IMR-90 (cell line): ENCODE measurements around the gene ZFPM1. TPM values are rescaled to one million over a fixed set of nuclear protein-coding genes. Genes with fewer than 3 reads are reported as not detected.

Source experiments
- ATAC-seq: fragments of 200-7000 bp; cut with Tn5 transposase; 2 replicates; pipeline ENCODE4 v1.9.1; 2020; ENCODE audit warnings: low read depth, mild to moderate bottlenecking, moderate library complexity
- BruUV-seq: library from RNA; stranded (reverse); fragments of 400-500 nt; replicated peaks from 2 replicates; lab custom pipeline; 2021; lab: Mats Ljungman, UMichigan
- CTCF ChIA-PET: fragments of 300-600 bp; formaldehyde crosslinking; extraction: SDS; loops from one replicate; lab custom pipeline; 2021; ENCODE audit warnings: antibody characterized with exemption; lab: Yijun Ruan, JAX
- POLR2A ChIA-PET: fragments of 300-600 bp; sonication (Branson Sonifier 250); formaldehyde crosslinking; loops from one replicate; lab custom pipeline; 2022; ENCODE audit warnings: antibody characterized with exemption; ENCODE audit not compliant: unreplicated experiment; lab: Charles Lee
- DNase-seq: peaks from one replicate; pipeline ENCODE4 v3.0.0; 2013
- H2AFZ ChIP-seq: replicated peaks from 2 replicates; pipeline ENCODE3; 2013; ENCODE audit warnings: low read length, mild to moderate bottlenecking; ENCODE audit not compliant: poor library complexity
- H2AK5ac ChIP-seq: 2 replicates; pipeline ENCODE4 v1.6.1; 2013; ENCODE audit warnings: low read depth, low read length, inconsistent platforms
- H2AK9ac ChIP-seq: replicated peaks from 2 replicates; pipeline ENCODE3; 2013; ENCODE audit warnings: mild to moderate bottlenecking, low read depth, low read length, moderate library complexity; ENCODE audit not compliant: poor library complexity
- H2BK120ac ChIP-seq: 2 replicates; pipeline ENCODE4 v1.6.1; 2013; ENCODE audit warnings: low read depth, low read length, inconsistent platforms
- H2BK15ac ChIP-seq: 3 replicates; pipeline ENCODE4 v1.6.1; 2013; ENCODE audit warnings: low read depth, low read length, inconsistent platforms
- H2BK20ac ChIP-seq: 2 replicates; pipeline ENCODE4 v1.6.1; 2013; ENCODE audit warnings: low read depth, mild to moderate bottlenecking, inconsistent platforms, low read length, moderate library complexity
- H2BK5ac ChIP-seq: 2 replicates; pipeline ENCODE4 v1.6.1; 2013; ENCODE audit warnings: mild to moderate bottlenecking, low read depth, low read length, inconsistent platforms; ENCODE audit not compliant: poor library complexity, severe bottlenecking
- H3K14ac ChIP-seq: replicated peaks from 2 replicates; pipeline ENCODE4 v1.6.1; 2013; ENCODE audit warnings: low read depth, low read length, inconsistent platforms
- H3K18ac ChIP-seq: 2 replicates; pipeline ENCODE4 v1.6.1; 2013; ENCODE audit warnings: low read depth, low read length, control low read depth
- H3K23ac ChIP-seq: 2 replicates; pipeline ENCODE4 v1.6.1; 2013; ENCODE audit warnings: low read depth, low read length, inconsistent platforms
- H3K27ac ChIP-seq: 2 replicates; pipeline ENCODE4 v1.5.1; 2013; ENCODE audit warnings: mild to moderate bottlenecking, control low read depth, low read length; ENCODE audit not compliant: insufficient read depth
- H3K27me3 ChIP-seq: 2 replicates; pipeline ENCODE4 v1.6.1; 2013; ENCODE audit warnings: low read length; ENCODE audit not compliant: control insufficient read depth, insufficient read depth
- H3K36me3 ChIP-seq: 2 replicates; pipeline ENCODE4 v1.6.1; 2013; ENCODE audit warnings: low read length, mixed read lengths; ENCODE audit not compliant: control insufficient read depth, insufficient read depth
- H3K4ac ChIP-seq: 2 replicates; pipeline ENCODE4 v1.6.1; 2013; ENCODE audit warnings: low read depth, low read length, inconsistent platforms
- H3K4me1 ChIP-seq: 2 replicates; pipeline ENCODE4 v1.6.1; 2013; ENCODE audit warnings: low read length, mixed read lengths; ENCODE audit not compliant: control insufficient read depth, insufficient read depth
- H3K4me2 ChIP-seq: 2 replicates; pipeline ENCODE4 v1.6.1; 2013; ENCODE audit warnings: low read depth, mild to moderate bottlenecking, control low read depth, low read length, moderate library complexity
- H3K4me3 ChIP-seq: 2 replicates; pipeline ENCODE4 v1.5.1; 2013; ENCODE audit warnings: low read depth, mild to moderate bottlenecking, control low read depth, low read length, moderate library complexity; ENCODE audit not compliant: insufficient read depth
- H3K56ac ChIP-seq: 2 replicates; pipeline ENCODE4 v1.6.1; 2013; ENCODE audit warnings: low read length, inconsistent platforms; ENCODE audit not compliant: insufficient read depth; ENCODE audit errors: extremely low read depth
- H3K79me1 ChIP-seq, 2 experiments: 2 replicates each; pipeline ENCODE4 v1.6.1; 2013; ENCODE audit warnings: low read length in 2 of 2, inconsistent platforms in 1 of 2, low read depth in 1 of 2
- H3K9ac ChIP-seq: 2 replicates; pipeline ENCODE4 v1.6.1; 2013; ENCODE audit warnings: low read depth, low read length, control low read depth
- H3K9me1 ChIP-seq: 2 replicates; pipeline ENCODE4 v1.6.1; 2013; ENCODE audit warnings: low read length, inconsistent platforms; ENCODE audit not compliant: insufficient read depth
- H3K9me3 ChIP-seq: 2 replicates; pipeline ENCODE4 v1.6.1; 2013; ENCODE audit warnings: low read length; ENCODE audit not compliant: control insufficient read depth, insufficient read depth
- H4K20me1 ChIP-seq: 2 replicates; pipeline ENCODE4 v1.6.1; 2013; ENCODE audit warnings: low read length, inconsistent platforms; ENCODE audit not compliant: insufficient read depth
- H4K5ac ChIP-seq: 2 replicates; pipeline ENCODE4 v1.6.1; 2013; ENCODE audit warnings: mild to moderate bottlenecking, low read depth, low read length, control low read depth
- H4K8ac ChIP-seq, 2 experiments: 2 replicates each; pipeline ENCODE4 v1.6.1; 2013; ENCODE audit warnings: low read depth in 2 of 2, low read length in 2 of 2, control low read depth in 1 of 2, inconsistent platforms in 1 of 2
- H4K91ac ChIP-seq: 2 replicates; pipeline ENCODE4 v1.6.1; 2013; ENCODE audit warnings: low read depth, low read length, inconsistent platforms; ENCODE audit not compliant: insufficient read depth
- CEBPB ChIP-seq: IDR thresholded peaks from 2 replicates; pipeline ENCODE4 v1.6.1; 2012; ENCODE audit warnings: low read depth, low read length, improper control_type of control experiment
- CHD1 ChIP-seq: IDR thresholded peaks from 2 replicates; pipeline ENCODE4 v1.6.1; 2012; ENCODE audit warnings: low read depth, low read length, improper control_type of control experiment
- ELK1 ChIP-seq: fragments of 150-350 bp; IDR thresholded peaks from 2 replicates; pipeline ENCODE4 v1.6.1; 2016; ENCODE audit warnings: low read depth, mild to moderate bottlenecking, low read length, moderate library complexity, borderline replicate concordance
- FOS ChIP-seq: fragments of 150-350 bp; IDR thresholded peaks from 2 replicates; pipeline ENCODE4 v1.6.1; 2016; ENCODE audit warnings: low read depth, low read length
- MAZ ChIP-seq: IDR thresholded peaks from 2 replicates; pipeline ENCODE4 v1.6.1; 2012; ENCODE audit warnings: low read depth, mild to moderate bottlenecking, low read length, improper control_type of control experiment, moderate library complexity, borderline replicate concordance
- POLR2A ChIP-seq: IDR thresholded peaks from 2 replicates; pipeline ENCODE4 v1.6.1; 2012; ENCODE audit warnings: mild to moderate bottlenecking, low read depth, low read length
- RAD21 ChIP-seq: IDR thresholded peaks from 2 replicates; pipeline ENCODE4 v1.6.1; 2012; ENCODE audit warnings: low read length, improper control_type of control experiment
- RFX5 ChIP-seq: IDR thresholded peaks from 2 replicates; pipeline ENCODE4 v1.8.0; 2012; ENCODE audit warnings: low read depth, mild to moderate bottlenecking, low read length, moderate library complexity
- SMC3 ChIP-seq: fragments of 150-350 bp; IDR thresholded peaks from 2 replicates; pipeline ENCODE4 v1.6.1; 2016; ENCODE audit warnings: low read depth, mild to moderate bottlenecking, antibody characterized with exemption, low read length, moderate library complexity
- USF2 ChIP-seq: fragments of 150-350 bp; IDR thresholded peaks from 2 replicates; pipeline ENCODE4 v1.6.1; 2017; ENCODE audit warnings: mild to moderate bottlenecking, antibody characterized with exemption, low read length, low read depth
- WGBS, 2 experiments: methylation state at CpG; one replicate each; pipeline versions ENCODE4 v1.1.5 to v1.1.7; 2013; ENCODE audit warnings: missing lambda C conversion rate in 2 of 2; ENCODE audit not compliant: insufficient read length in 1 of 2; ENCODE audit errors: extremely low coverage in 2 of 2; 5-methylcytosine and 5-hydroxymethylcytosine counted together
- dilution Hi-C: fragments of 300-500 bp; cut with HindIII; formaldehyde crosslinking; loops from one replicate; pipeline ENCODE4 v1.14.3; 2018; ENCODE audit warnings: low sequenced_read_pairs; ENCODE audit not compliant: unreplicated experiment
- in situ Hi-C: fragments of 300-500 bp; cut with MboI; formaldehyde crosslinking; loops from 3 replicates; pipeline ENCODE4 v1.14.3; 2019; ENCODE audit warnings: low sequenced_read_pairs, inconsistent platforms, mixed read lengths
- intact Hi-C: fragments of 100-400 bp; cut with micrococcal nuclease; formaldehyde crosslinking; loops from 2 replicates; pipeline ENCODE4 v1.10.0; 2022
- polyA plus RNA-seq, 3 experiments: library from polyadenylated mRNA; depleted of rRNA; stranded (reverse); fragments of >200 nt; gene quantifications; 2 replicates each; pipeline ENCODE4 v1.2.3, GENCODE V29; 2012; ENCODE audit warnings: low replicate concordance in 1 of 3
- total RNA-seq: library from RNA; depleted of rRNA; stranded (reverse); fragments of >200 nt; gene quantifications from 2 replicates; pipeline ENCODE4 v1.2.3, GENCODE V29; 2012

ZFPM1 gene
- total and polyA plus RNA-seq, 2 of the 4 experiments (the other 2 are of a cell fraction) = 0.36 to 1.1 TPM

- POLR2A ChIA-PET = no interaction called here
- H3K9me3 ChIP-seq = no peaks in the 10 kb centered on the region
- WGBS, 2 experiments = 94% methylated on average over 30 of the region's 48 CpGs; no CpG with 5 or more reads in 1 of the 2 experiments
- DNase-seq (no peak), ATAC-seq (no peak)
- H3K4me3 ChIP-seq = no peak overlapping the region
- intact Hi-C loops (no loop called here), dilution Hi-C loops (no loop called here), in situ Hi-C loops (no loop called here)
- H3K9ac ChIP-seq = no peak overlapping the region
- H3K9me1 ChIP-seq = no peaks in the 10 kb centered on the region
- H3K56ac ChIP-seq = no peak overlapping the region
- H3K27ac ChIP-seq = no peak overlapping the region
- no peak overlapping the region for H4K91ac ChIP-seq
- no peak overlapping the region for H2BK120ac ChIP-seq
- no peak overlapping the region for H4K5ac ChIP-seq
- BruUV-seq = no TSS peak
- peaks cover 36% of the 10 kb centered on the region for H4K20me1 ChIP-seq
- TF ChIP-seq POLR2A (no peak), RFX5 (no peak), USF2 (no peak), SMC3 (no peak), ELK1 (no peak), RAD21 (no peak), FOS (no peak), CHD1 (no peak), CEBPB (no peak), MAZ (no peak)
- H2BK5ac ChIP-seq = no peak overlapping the region
- no peak overlapping the region for H3K4ac ChIP-seq
- H2AK5ac ChIP-seq = no peak overlapping the region
- no peak overlapping the region for H3K23ac ChIP-seq
- no peak overlapping the region for H2BK15ac ChIP-seq
- H2AFZ ChIP-seq = peak overlapping the region; percentile 63
- no peak overlapping the region for H4K8ac ChIP-seq
- H2BK20ac ChIP-seq = no peak overlapping the region
- peak overlapping the region; percentile 82 for H2AK9ac ChIP-seq
- H3K27me3 ChIP-seq = no peaks in the 10 kb centered on the region
- H3K36me3 ChIP-seq = peaks cover 79% of the 10 kb centered on the region
- no peaks in the 10 kb centered on the region; the same call in 1 of the 2 replicates for H3K4me1 ChIP-seq
- no peak overlapping the region for H3K4me2 ChIP-seq
- H3K18ac ChIP-seq = no peak overlapping the region
- H3K79me1 ChIP-seq = peaks cover 0 to 41% of the 10 kb centered on the region in 2 experiments; a peak in 3 of 4 replicates
- H3K14ac ChIP-seq = no peak overlapping the region
- CTCF ChIA-PET = no interaction called here
Measured at GRCh38 chr16:88429387-88430184, 23.5 kb upstream of the ZFPM1 start.
